Stimulated activated naive CD8-positive, alpha-beta T cell treated with anti-CD3 and anti-CD28 coated beads, Interleukin-15, amount 100 ng/mL, for 72 hours (primary cell): Measurements from ENCODE around the gene BDH2.

Experiments
- ATAC-seq: fragments of 150-1000 bp; cut with Tn5 transposase; 2 replicates; pipeline ENCODE4 v1.10.0; 2021; ENCODE audit warnings: mild to moderate bottlenecking, moderate library complexity
- DNase-seq, 2 donors: peaks; one replicate each; pipeline ENCODE4 v3.0.0; 2021 to 2022
- H3K27ac Mint-ChIP-seq, 2 donors: one replicate each; pipeline ENCODE4 v1.8.0; 2022; ENCODE audit warnings: mild to moderate bottlenecking in 2 of 2, mixed read lengths in 2 of 2, moderate library complexity in 2 of 2
- H3K27me3 Mint-ChIP-seq: one replicate; pipeline ENCODE4 v1.8.0; 2022; ENCODE audit warnings: mixed read lengths
- H3K4me1 Mint-ChIP-seq: one replicate; pipeline ENCODE4 v1.8.0; 2022; ENCODE audit warnings: mild to moderate bottlenecking, mixed read lengths
- H3K4me3 Mint-ChIP-seq, 2 donors: one replicate each; pipeline ENCODE4 v1.8.0; 2022; ENCODE audit warnings: mild to moderate bottlenecking in 2 of 2, mixed read lengths in 2 of 2, moderate library complexity in 1 of 2
- H3K9me3 Mint-ChIP-seq, 2 donors: one replicate each; pipeline ENCODE4 v1.8.0; 2022; ENCODE audit warnings: mixed read lengths in 2 of 2

Gene BDH2

GRCh38 chr4:103097112-103097511 is 2.5 kb downstream of the BDH2 start:
- H3K27ac Mint-ChIP-seq, result peak overlapping the region in 1 of 2 donors; percentile 55
- no peaks in the 10 kb centered on the region for H3K9me3 Mint-ChIP-seq
- H3K27me3 Mint-ChIP-seq, result no peaks in the 10 kb centered on the region
- no peak overlapping the region for H3K4me3 Mint-ChIP-seq
- DNase-seq, result no peak
- no peak for ATAC-seq
- H3K4me1 Mint-ChIP-seq, result peaks cover 47% of the 10 kb centered on the region

- DNase-seq (no peak), ATAC-seq (no peak)
- Mint-ChIP-seq H3K27ac (no peak overlapping the region), H3K9me3 (no peaks in the 10 kb centered on the region), H3K4me3 (no peak overlapping the region), H3K27me3 (no peaks in the 10 kb centered on the region), H3K4me1 (peaks cover 55% of the 10 kb centered on the region)
Observed at GRCh38 chr4:103095080-103095479, 4.6 kb downstream of the BDH2 start.

- no peak for DNase-seq
- H3K4me1 Mint-ChIP-seq, result peaks cover 27% of the 10 kb centered on the region
- H3K9me3 Mint-ChIP-seq, result no peaks in the 10 kb centered on the region
- ATAC-seq, result no peak
- no peak overlapping the region for H3K27ac Mint-ChIP-seq
- H3K4me3 Mint-ChIP-seq, result peak overlapping the region in 1 of 2 donors; percentile 17
- no peaks in the 10 kb centered on the region for H3K27me3 Mint-ChIP-seq
Observed at GRCh38 chr4:103092245-103092644, 7.4 kb downstream of the BDH2 start.

GRCh38 chr4:103091601-103092223 is 7.9 kb downstream of the BDH2 start:
- no peaks in the 10 kb centered on the region for H3K27me3 Mint-ChIP-seq
- peak; percentile 31 to 40 for DNase-seq
- ATAC-seq, result peak; percentile 64
- H3K27ac Mint-ChIP-seq, result peak overlapping the region in 1 of 2 donors; percentile 19
- H3K9me3 Mint-ChIP-seq, result no peaks in the 10 kb centered on the region
- peak overlapping the region in 1 of 2 donors; percentile 43 for H3K4me3 Mint-ChIP-seq
- peaks cover 23% of the 10 kb centered on the region for H3K4me1 Mint-ChIP-seq

GRCh38 chr4:103089481-103089880 is 10.2 kb downstream of the BDH2 start:
- H3K4me3 Mint-ChIP-seq, result no peak overlapping the region
- ATAC-seq, result no peak

GRCh38 chr4:103086551-103086950 is 13.1 kb downstream of the BDH2 start:
- no peak for DNase-seq
- Mint-ChIP-seq H3K9me3 (no peaks in the 10 kb centered on the region), H3K27ac (no peak overlapping the region), H3K4me3 (no peak overlapping the region), H3K27me3 (no peaks in the 10 kb centered on the region), H3K4me1 (peaks cover 3% of the 10 kb centered on the region)
- ATAC-seq, result no peak

More at GRCh38 chr4:103089481-103089880, 10.2 kb downstream of the BDH2 start:
- H3K9me3 Mint-ChIP-seq, result no peaks in the 10 kb centered on the region
- no peak for DNase-seq
- peaks cover 21% of the 10 kb centered on the region for H3K4me1 Mint-ChIP-seq
- no peaks in the 10 kb centered on the region for H3K27me3 Mint-ChIP-seq
- H3K27ac Mint-ChIP-seq, result no peak overlapping the region

GRCh38 chr4:103085555-103086196 is 14.0 kb downstream of the BDH2 start:
- no peaks in the 10 kb centered on the region for H3K9me3 Mint-ChIP-seq
- ATAC-seq (no peak), DNase-seq (no peak)
- H3K27ac Mint-ChIP-seq, result peak overlapping the region in 1 of 2 donors; percentile 31
- H3K27me3 Mint-ChIP-seq, result no peaks in the 10 kb centered on the region
- no peaks in the 10 kb centered on the region for H3K4me1 Mint-ChIP-seq
- H3K4me3 Mint-ChIP-seq, result no peak overlapping the region

- Mint-ChIP-seq H3K9me3 (no peaks in the 10 kb centered on the region), H3K4me3 (no peak overlapping the region), H3K27ac (peak overlapping the region in 1 of 2 donors; percentile 46), H3K27me3 (no peaks in the 10 kb centered on the region), H3K4me1 (peaks cover 27% of the 10 kb centered on the region)
- no peak for ATAC-seq
- DNase-seq, result no peak
Observed at GRCh38 chr4:103079621-103080020, 20.0 kb downstream of the BDH2 start.

- Mint-ChIP-seq H3K27me3 (no peaks in the 10 kb centered on the region), H3K9me3 (no peaks in the 10 kb centered on the region), H3K4me3 (peak within 1 kb of the TSS; percentile 98 to 99), H3K4me1 (peaks cover 47% of the 10 kb centered on the region), H3K27ac (peak within 1 kb of the TSS; percentile 100)
- ATAC-seq (peak; percentile 73), DNase-seq (no peak)
Observed at GRCh38 chr4:103076747-103077347, 22.8 kb downstream of the BDH2 start, which contains the start of gene SLC9B2. Gene SLC9B2, minus strand, starts transcription at chr4:103076761. Its CDS starts 9,211 bp downstream, at chr4:103067550.

- DNase-seq (peak; percentile 72 to 78), ATAC-seq (peak; percentile 83)
- Mint-ChIP-seq H3K27ac (peak overlapping the region; percentile 100), H3K9me3 (no peaks in the 10 kb centered on the region), H3K27me3 (no peaks in the 10 kb centered on the region), H3K4me3 (peak overlapping the region; percentile 98 to 99), H3K4me1 (peaks cover 48% of the 10 kb centered on the region)
Observed at GRCh38 chr4:103075894-103076746, 23.5 kb downstream of the BDH2 start.

- peaks cover 52% of the 10 kb centered on the region for H3K4me1 Mint-ChIP-seq
- peak overlapping the region; percentile 99 to 100 for H3K27ac Mint-ChIP-seq
- no peaks in the 10 kb centered on the region for H3K27me3 Mint-ChIP-seq
- DNase-seq (no peak), ATAC-seq (no peak)
- H3K9me3 Mint-ChIP-seq, result no peaks in the 10 kb centered on the region
- peak overlapping the region; percentile 98 to 99 for H3K4me3 Mint-ChIP-seq
Observed at GRCh38 chr4:103075435-103075893, 24.2 kb downstream of the BDH2 start.

- no peak for ATAC-seq
- peaks cover 54% of the 10 kb centered on the region for H3K4me1 Mint-ChIP-seq
- DNase-seq, result no peak
- H3K27me3 Mint-ChIP-seq, result no peaks in the 10 kb centered on the region
- no peaks in the 10 kb centered on the region for H3K9me3 Mint-ChIP-seq
- peak overlapping the region; percentile 98 to 99 for H3K4me3 Mint-ChIP-seq
- peak overlapping the region in 1 of 2 donors; percentile 99 for H3K27ac Mint-ChIP-seq
Observed at GRCh38 chr4:103074744-103075434, 24.7 kb downstream of the BDH2 start.

- Mint-ChIP-seq H3K4me1 (peaks cover 47% of the 10 kb centered on the region), H3K27ac (peak overlapping the region in 1 of 2 donors; percentile 46), H3K4me3 (peak overlapping the region; percentile 98 to 99), H3K9me3 (no peaks in the 10 kb centered on the region), H3K27me3 (no peaks in the 10 kb centered on the region)
- DNase-seq, result no peak
- ATAC-seq, result no peak
Observed at GRCh38 chr4:103073792-103074438, 25.7 kb downstream of the BDH2 start.

- DNase-seq (no peak), ATAC-seq (peak; percentile 53)
- Mint-ChIP-seq H3K27ac (no peak overlapping the region), H3K9me3 (no peaks in the 10 kb centered on the region), H3K4me1 (peaks cover 30% of the 10 kb centered on the region), H3K4me3 (no peak overlapping the region), H3K27me3 (no peaks in the 10 kb centered on the region)
Observed at GRCh38 chr4:103067841-103068547, 31.6 kb downstream of the BDH2 start.
